ENCODE data around the gene TMEM135.

DNA sequence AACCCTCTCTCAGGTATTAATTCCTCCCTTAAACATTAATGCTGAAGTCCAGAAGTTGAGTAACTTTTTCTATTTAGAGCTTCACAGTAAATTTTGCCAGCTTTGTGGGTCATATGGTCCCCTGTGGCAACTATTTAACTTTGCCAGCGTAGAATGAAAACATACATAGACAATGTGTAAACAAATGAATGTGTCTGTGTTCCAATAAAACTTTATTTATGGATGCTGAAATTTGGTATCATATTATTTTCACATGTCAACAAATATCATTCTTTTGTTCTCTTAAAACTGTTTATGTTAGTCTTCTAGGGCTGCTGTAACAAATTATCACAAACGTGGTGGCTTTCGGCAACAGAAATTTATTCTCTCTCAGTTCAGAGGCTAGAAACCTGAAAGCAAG is 85.1 kb downstream of the TMEM135 start:
- TF ChIP-seq, protein P1, sequence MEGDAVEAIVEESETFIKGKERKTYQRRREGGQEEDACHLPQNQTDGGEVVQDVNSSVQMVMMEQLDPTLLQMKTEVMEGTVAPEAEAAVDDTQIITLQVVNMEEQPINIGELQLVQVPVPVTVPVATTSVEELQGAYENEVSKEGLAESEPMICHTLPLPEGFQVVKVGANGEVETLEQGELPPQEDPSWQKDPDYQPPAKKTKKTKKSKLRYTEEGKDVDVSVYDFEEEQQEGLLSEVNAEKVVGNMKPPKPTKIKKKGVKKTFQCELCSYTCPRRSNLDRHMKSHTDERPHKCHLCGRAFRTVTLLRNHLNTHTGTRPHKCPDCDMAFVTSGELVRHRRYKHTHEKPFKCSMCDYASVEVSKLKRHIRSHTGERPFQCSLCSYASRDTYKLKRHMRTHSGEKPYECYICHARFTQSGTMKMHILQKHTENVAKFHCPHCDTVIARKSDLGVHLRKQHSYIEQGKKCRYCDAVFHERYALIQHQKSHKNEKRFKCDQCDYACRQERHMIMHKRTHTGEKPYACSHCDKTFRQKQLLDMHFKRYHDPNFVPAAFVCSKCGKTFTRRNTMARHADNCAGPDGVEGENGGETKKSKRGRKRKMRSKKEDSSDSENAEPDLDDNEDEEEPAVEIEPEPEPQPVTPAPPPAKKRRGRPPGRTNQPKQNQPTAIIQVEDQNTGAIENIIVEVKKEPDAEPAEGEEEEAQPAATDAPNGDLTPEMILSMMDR (IDR thresholded peaks at IDR 0.05) = no peak
- TF ChIP-seq POLR2A (IDR thresholded peaks at IDR 0.05) = no peak

Data from transverse colon (tissue), 3 donors.